IMR-90 (cell line): Measurements from ENCODE around the gene PUS3. TPM values are rescaled to one million over a fixed set of nuclear protein-coding genes. Genes with fewer than 3 reads are reported as not detected.

Experiments used
- ATAC-seq: fragments of 200-7000 bp; cut with Tn5 transposase; 2 replicates; pipeline ENCODE4 v1.9.1; 2020; ENCODE audit warnings: low read depth, mild to moderate bottlenecking, moderate library complexity
- BruUV-seq: library from RNA; stranded (reverse); fragments of 400-500 nt; replicated peaks from 2 replicates; lab custom pipeline; 2021; lab: Mats Ljungman, UMichigan
- CTCF ChIA-PET: fragments of 300-600 bp; formaldehyde crosslinking; extraction: SDS; loops from one replicate; lab custom pipeline; 2021; ENCODE audit warnings: antibody characterized with exemption; lab: Yijun Ruan, JAX
- POLR2A ChIA-PET: fragments of 300-600 bp; sonication (Branson Sonifier 250); formaldehyde crosslinking; loops from one replicate; lab custom pipeline; 2022; ENCODE audit warnings: antibody characterized with exemption; ENCODE audit not compliant: unreplicated experiment; lab: Charles Lee
- DNase-seq: peaks from one replicate; pipeline ENCODE4 v3.0.0; 2013
- H2AFZ ChIP-seq: replicated peaks from 2 replicates; pipeline ENCODE3; 2013; ENCODE audit warnings: low read length, mild to moderate bottlenecking; ENCODE audit not compliant: poor library complexity
- H2AK5ac ChIP-seq: 2 replicates; pipeline ENCODE4 v1.6.1; 2013; ENCODE audit warnings: low read depth, low read length, inconsistent platforms
- H2AK9ac ChIP-seq: replicated peaks from 2 replicates; pipeline ENCODE3; 2013; ENCODE audit warnings: mild to moderate bottlenecking, low read depth, low read length, moderate library complexity; ENCODE audit not compliant: poor library complexity
- H2BK120ac ChIP-seq: 2 replicates; pipeline ENCODE4 v1.6.1; 2013; ENCODE audit warnings: low read depth, low read length, inconsistent platforms
- H2BK15ac ChIP-seq: 3 replicates; pipeline ENCODE4 v1.6.1; 2013; ENCODE audit warnings: low read depth, low read length, inconsistent platforms
- H2BK20ac ChIP-seq: 2 replicates; pipeline ENCODE4 v1.6.1; 2013; ENCODE audit warnings: low read depth, mild to moderate bottlenecking, inconsistent platforms, low read length, moderate library complexity
- H2BK5ac ChIP-seq: 2 replicates; pipeline ENCODE4 v1.6.1; 2013; ENCODE audit warnings: mild to moderate bottlenecking, low read depth, low read length, inconsistent platforms; ENCODE audit not compliant: poor library complexity, severe bottlenecking
- H3K14ac ChIP-seq: replicated peaks from 2 replicates; pipeline ENCODE4 v1.6.1; 2013; ENCODE audit warnings: low read depth, low read length, inconsistent platforms
- H3K18ac ChIP-seq: 2 replicates; pipeline ENCODE4 v1.6.1; 2013; ENCODE audit warnings: low read depth, low read length, control low read depth
- H3K23ac ChIP-seq: 2 replicates; pipeline ENCODE4 v1.6.1; 2013; ENCODE audit warnings: low read depth, low read length, inconsistent platforms
- H3K27ac ChIP-seq: 2 replicates; pipeline ENCODE4 v1.5.1; 2013; ENCODE audit warnings: mild to moderate bottlenecking, control low read depth, low read length; ENCODE audit not compliant: insufficient read depth
- H3K27me3 ChIP-seq: 2 replicates; pipeline ENCODE4 v1.6.1; 2013; ENCODE audit warnings: low read length; ENCODE audit not compliant: control insufficient read depth, insufficient read depth
- H3K36me3 ChIP-seq: 2 replicates; pipeline ENCODE4 v1.6.1; 2013; ENCODE audit warnings: low read length, mixed read lengths; ENCODE audit not compliant: control insufficient read depth, insufficient read depth
- H3K4ac ChIP-seq: 2 replicates; pipeline ENCODE4 v1.6.1; 2013; ENCODE audit warnings: low read depth, low read length, inconsistent platforms
- H3K4me1 ChIP-seq: 2 replicates; pipeline ENCODE4 v1.6.1; 2013; ENCODE audit warnings: low read length, mixed read lengths; ENCODE audit not compliant: control insufficient read depth, insufficient read depth
- H3K4me2 ChIP-seq: 2 replicates; pipeline ENCODE4 v1.6.1; 2013; ENCODE audit warnings: low read depth, mild to moderate bottlenecking, control low read depth, low read length, moderate library complexity
- H3K4me3 ChIP-seq: 2 replicates; pipeline ENCODE4 v1.5.1; 2013; ENCODE audit warnings: low read depth, mild to moderate bottlenecking, control low read depth, low read length, moderate library complexity; ENCODE audit not compliant: insufficient read depth
- H3K56ac ChIP-seq: 2 replicates; pipeline ENCODE4 v1.6.1; 2013; ENCODE audit warnings: low read length, inconsistent platforms; ENCODE audit not compliant: insufficient read depth; ENCODE audit errors: extremely low read depth
- H3K79me1 ChIP-seq, 2 experiments: 2 replicates each; pipeline ENCODE4 v1.6.1; 2013; ENCODE audit warnings: low read length in 2 of 2, inconsistent platforms in 1 of 2, low read depth in 1 of 2
- H3K9ac ChIP-seq: 2 replicates; pipeline ENCODE4 v1.6.1; 2013; ENCODE audit warnings: low read depth, low read length, control low read depth
- H3K9me1 ChIP-seq: 2 replicates; pipeline ENCODE4 v1.6.1; 2013; ENCODE audit warnings: low read length, inconsistent platforms; ENCODE audit not compliant: insufficient read depth
- H3K9me3 ChIP-seq: 2 replicates; pipeline ENCODE4 v1.6.1; 2013; ENCODE audit warnings: low read length; ENCODE audit not compliant: control insufficient read depth, insufficient read depth
- H4K20me1 ChIP-seq: 2 replicates; pipeline ENCODE4 v1.6.1; 2013; ENCODE audit warnings: low read length, inconsistent platforms; ENCODE audit not compliant: insufficient read depth
- H4K5ac ChIP-seq: 2 replicates; pipeline ENCODE4 v1.6.1; 2013; ENCODE audit warnings: mild to moderate bottlenecking, low read depth, low read length, control low read depth
- H4K8ac ChIP-seq, 2 experiments: 2 replicates each; pipeline ENCODE4 v1.6.1; 2013; ENCODE audit warnings: low read depth in 2 of 2, low read length in 2 of 2, control low read depth in 1 of 2, inconsistent platforms in 1 of 2
- H4K91ac ChIP-seq: 2 replicates; pipeline ENCODE4 v1.6.1; 2013; ENCODE audit warnings: low read depth, low read length, inconsistent platforms; ENCODE audit not compliant: insufficient read depth
- BHLHE40 ChIP-seq: fragments of 150-350 bp; IDR thresholded peaks from 2 replicates; pipeline ENCODE4 v1.6.1; 2016; ENCODE audit warnings: mild to moderate bottlenecking, low read depth, low read length
- CEBPB ChIP-seq: IDR thresholded peaks from 2 replicates; pipeline ENCODE4 v1.6.1; 2012; ENCODE audit warnings: low read depth, low read length, improper control_type of control experiment
- CHD1 ChIP-seq: IDR thresholded peaks from 2 replicates; pipeline ENCODE4 v1.6.1; 2012; ENCODE audit warnings: low read depth, low read length, improper control_type of control experiment
- FOS ChIP-seq: fragments of 150-350 bp; IDR thresholded peaks from 2 replicates; pipeline ENCODE4 v1.6.1; 2016; ENCODE audit warnings: low read depth, low read length
- MAFK ChIP-seq: IDR thresholded peaks from 2 replicates; pipeline ENCODE4 v1.6.1; 2012; ENCODE audit warnings: low read depth, low read length, improper control_type of control experiment
- MAZ ChIP-seq: IDR thresholded peaks from 2 replicates; pipeline ENCODE4 v1.6.1; 2012; ENCODE audit warnings: low read depth, mild to moderate bottlenecking, low read length, improper control_type of control experiment, moderate library complexity, borderline replicate concordance
- MXI1 ChIP-seq: IDR thresholded peaks from 2 replicates; pipeline ENCODE4 v1.6.1; 2012; ENCODE audit warnings: low read depth, mild to moderate bottlenecking, low read length, moderate library complexity, borderline replicate concordance
- POLR2A ChIP-seq: IDR thresholded peaks from 2 replicates; pipeline ENCODE4 v1.6.1; 2012; ENCODE audit warnings: mild to moderate bottlenecking, low read depth, low read length
- RAD21 ChIP-seq: IDR thresholded peaks from 2 replicates; pipeline ENCODE4 v1.6.1; 2012; ENCODE audit warnings: low read length, improper control_type of control experiment
- RFX5 ChIP-seq: IDR thresholded peaks from 2 replicates; pipeline ENCODE4 v1.8.0; 2012; ENCODE audit warnings: low read depth, mild to moderate bottlenecking, low read length, moderate library complexity
- SMC3 ChIP-seq: fragments of 150-350 bp; IDR thresholded peaks from 2 replicates; pipeline ENCODE4 v1.6.1; 2016; ENCODE audit warnings: low read depth, mild to moderate bottlenecking, antibody characterized with exemption, low read length, moderate library complexity
- USF2 ChIP-seq: fragments of 150-350 bp; IDR thresholded peaks from 2 replicates; pipeline ENCODE4 v1.6.1; 2017; ENCODE audit warnings: mild to moderate bottlenecking, antibody characterized with exemption, low read length, low read depth
- WGBS, 2 experiments: methylation state at CpG; one replicate each; pipeline versions ENCODE4 v1.1.5 to v1.1.7; 2013; ENCODE audit warnings: missing lambda C conversion rate in 2 of 2; ENCODE audit not compliant: insufficient read length in 1 of 2; ENCODE audit errors: extremely low coverage in 2 of 2; 5-methylcytosine and 5-hydroxymethylcytosine counted together
- dilution Hi-C: fragments of 300-500 bp; cut with HindIII; formaldehyde crosslinking; loops from one replicate; pipeline ENCODE4 v1.14.3; 2018; ENCODE audit warnings: low sequenced_read_pairs; ENCODE audit not compliant: unreplicated experiment
- in situ Hi-C: fragments of 300-500 bp; cut with MboI; formaldehyde crosslinking; loops from 3 replicates; pipeline ENCODE4 v1.14.3; 2019; ENCODE audit warnings: low sequenced_read_pairs, inconsistent platforms, mixed read lengths
- intact Hi-C: fragments of 100-400 bp; cut with micrococcal nuclease; formaldehyde crosslinking; loops from 2 replicates; pipeline ENCODE4 v1.10.0; 2022
- polyA plus RNA-seq, 3 experiments: library from polyadenylated mRNA; depleted of rRNA; stranded (reverse); fragments of >200 nt; gene quantifications; 2 replicates each; pipeline ENCODE4 v1.2.3, GENCODE V29; 2012; ENCODE audit warnings: low replicate concordance in 1 of 3
- total RNA-seq: library from RNA; depleted of rRNA; stranded (reverse); fragments of >200 nt; gene quantifications from 2 replicates; pipeline ENCODE4 v1.2.3, GENCODE V29; 2012

The PUS3 gene
- total and polyA plus RNA-seq, 2 of the 4 experiments (the other 2 are of a cell fraction), result 6.1 to 11.7 TPM

GRCh38 chr11:125883375-125883774 lies 19.6 kb downstream of the PUS3 start:
- no TSS peak for BruUV-seq
- Histone ChIP-seq H4K20me1 (no peaks in the 10 kb centered on the region), H2AK5ac (no peak overlapping the region), H3K36me3 (no peaks in the 10 kb centered on the region), H3K9me3 (no peaks in the 10 kb centered on the region), H3K9ac (no peak overlapping the region), H2BK15ac (no peak overlapping the region), H2BK120ac (no peak overlapping the region), H2AK9ac (no peak overlapping the region), H3K18ac (no peak overlapping the region), H3K27ac (no peak overlapping the region), H3K4me3 (no peak overlapping the region), H3K23ac (no peak overlapping the region), H2BK5ac (no peak overlapping the region), H3K79me1 (peaks cover 0 to 4% of the 10 kb centered on the region in 2 experiments; a peak in 1 of 4 replicates), H3K4me2 (no peak overlapping the region), H3K4ac (no peak overlapping the region), H4K91ac (no peak overlapping the region), H3K56ac (no peak overlapping the region), H3K27me3 (peaks cover 4% of the 10 kb centered on the region), H4K8ac (no peak overlapping the region), H4K5ac (no peak overlapping the region), H2BK20ac (no peak overlapping the region), H3K14ac (no peak overlapping the region), H3K4me1 (no peaks in the 10 kb centered on the region), H2AFZ (no peak overlapping the region), H3K9me1 (no peaks in the 10 kb centered on the region)
- 85% methylated on average over 5 of the region's 8 CpGs; no CpG with 5 or more reads in 1 of the 2 experiments for WGBS, 2 experiments
- no peak for ATAC-seq
- no peak for DNase-seq
- ChIA-PET CTCF (no interaction called here), POLR2A (no interaction called here)
- dilution Hi-C loops, result no loop called here
- in situ Hi-C loops, result no loop called here
- TF ChIP-seq FOS (no peak), RAD21 (no peak), MAFK (no peak), CEBPB (no peak), RFX5 (no peak), USF2 (no peak), SMC3 (no peak), POLR2A (no peak), BHLHE40 (no peak), MXI1 (no peak), MAZ (no peak), CHD1 (no peak)
- intact Hi-C loops, result no loop called here
